Stimulated activated CD8-positive, alpha-beta memory T cell treated with anti-CD3 and anti-CD28 coated beads, Interleukin-7, amount 100 ng/mL, for 24 hours (primary cell): ENCODE measurements around the gene JMJD1C.
"Not testable (repeated sequence)": the region's sequence is repeated elsewhere in the genome, so short reads cannot be mapped to it uniquely, and the experiment has no call there.

Source experiments
- DNase-seq: peaks from one replicate; pipeline ENCODE4 v3.0.0-alpha.2; 2020; ENCODE audit warnings: low read depth

Gene JMJD1C

DNA sequence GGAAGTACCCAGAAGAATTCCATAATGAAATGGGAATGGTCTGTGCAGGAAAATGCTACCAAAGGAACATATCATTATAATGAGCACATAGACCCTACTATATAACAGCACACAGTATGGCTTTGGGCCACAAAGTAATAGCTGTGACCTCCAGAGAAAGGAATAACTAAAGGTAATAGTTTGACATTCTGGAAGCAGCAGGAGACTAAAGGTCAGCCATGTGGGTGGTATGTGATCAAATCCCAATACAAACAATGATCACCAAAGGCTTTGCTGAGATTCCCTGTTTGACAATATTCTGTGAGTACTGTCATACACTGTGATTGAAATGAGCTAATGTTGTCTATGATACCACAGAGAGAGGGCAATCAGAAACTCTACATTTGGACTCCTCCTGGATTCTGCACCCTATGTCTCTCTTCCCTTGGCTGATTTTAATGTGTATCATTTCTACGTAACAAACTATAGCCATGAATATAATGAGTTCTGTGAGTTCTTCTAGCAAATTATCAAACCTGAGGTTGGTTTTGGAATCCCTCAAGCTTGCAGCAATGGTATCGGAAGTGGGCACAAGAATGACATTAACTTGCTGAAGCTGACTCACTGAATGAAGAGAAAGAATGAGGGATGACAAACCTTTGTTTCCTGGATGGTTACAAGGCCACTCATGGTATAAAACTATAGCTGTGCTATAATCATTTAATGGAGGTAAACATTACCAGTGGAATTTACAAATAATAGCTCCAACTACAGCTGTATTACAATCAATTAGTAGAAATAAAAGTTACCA, 99.6 kb downstream of the JMJD1C start:
- no peak for DNase-seq

DNA sequence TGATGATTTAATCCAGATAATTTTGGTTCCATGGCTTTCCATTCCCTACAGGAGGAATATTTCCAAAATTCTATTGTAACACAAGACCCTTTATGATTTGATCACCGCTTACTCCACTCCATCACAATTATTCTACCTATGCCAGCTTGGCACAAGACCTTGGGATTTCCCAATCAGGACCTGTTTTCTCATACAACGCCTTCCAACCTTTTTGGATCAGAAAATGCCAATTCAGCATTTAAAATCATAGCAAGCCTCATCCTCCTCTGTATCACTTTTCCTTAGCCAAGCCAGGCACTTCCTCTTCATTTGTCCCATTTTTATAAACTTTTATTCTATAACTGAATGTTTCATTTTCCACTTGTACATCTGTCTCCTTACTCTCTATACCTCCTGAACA, 100.9 kb downstream of the JMJD1C start:
- DNase-seq, result no peak

DNA sequence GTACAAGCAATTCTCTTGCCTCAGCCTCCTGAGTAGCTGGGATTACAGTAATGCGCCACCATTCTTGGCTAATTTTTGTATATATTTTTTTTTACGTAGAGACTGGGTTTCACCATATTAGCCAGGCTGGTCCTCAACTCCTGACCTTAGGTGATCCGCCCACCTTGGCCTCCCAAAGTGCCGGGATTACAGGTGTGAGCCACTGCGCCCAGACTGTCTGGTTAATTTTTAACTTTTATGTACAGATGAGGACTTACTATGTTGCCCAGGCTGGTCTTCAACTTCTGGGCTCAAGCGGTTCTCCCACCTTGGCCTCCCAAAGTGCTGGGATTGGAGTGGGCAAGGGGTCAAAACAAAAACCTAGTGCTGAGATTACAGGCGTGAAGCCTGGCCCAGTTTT, 101.8 kb downstream of the JMJD1C start:
- DNase-seq, result no peak

DNA sequence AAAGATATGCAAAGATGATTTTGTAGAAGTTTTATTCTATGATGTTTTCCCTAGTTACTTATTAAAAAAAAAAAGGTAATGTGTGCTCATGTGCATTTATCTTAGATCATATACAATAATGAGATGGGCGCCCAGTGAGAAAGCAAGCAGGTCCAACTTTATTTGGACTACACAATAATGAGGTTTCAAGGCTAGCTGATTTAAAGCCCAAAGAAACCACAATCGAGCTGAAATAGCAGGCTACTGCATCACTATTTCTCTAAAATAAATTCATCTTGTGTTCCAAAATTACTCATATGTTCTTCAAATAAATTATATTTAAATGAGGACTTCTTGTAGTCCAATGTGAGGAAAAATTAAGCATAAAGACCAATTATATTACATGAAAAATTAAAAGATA, 110.1 kb downstream of the JMJD1C start:
- no peak for DNase-seq

DNA sequence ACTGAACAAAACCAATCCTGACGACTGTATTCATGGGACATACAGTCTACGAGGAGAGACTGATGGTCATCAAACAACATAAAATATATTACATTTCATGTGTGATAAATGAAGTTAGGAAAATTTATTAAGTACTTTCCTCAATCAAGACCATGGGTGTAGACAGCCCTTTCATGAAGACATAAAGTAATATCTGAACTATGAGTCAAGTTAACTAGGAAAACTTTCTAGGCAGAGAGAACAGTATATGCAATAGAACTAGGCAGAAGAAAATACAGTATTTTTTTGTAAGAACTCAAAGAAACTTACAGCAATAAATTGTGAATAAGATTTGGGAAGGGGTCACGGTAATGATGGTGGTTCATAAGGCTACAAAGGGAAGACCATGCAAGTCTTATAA, 112.8 kb downstream of the JMJD1C start:
- no peak for DNase-seq

DNA sequence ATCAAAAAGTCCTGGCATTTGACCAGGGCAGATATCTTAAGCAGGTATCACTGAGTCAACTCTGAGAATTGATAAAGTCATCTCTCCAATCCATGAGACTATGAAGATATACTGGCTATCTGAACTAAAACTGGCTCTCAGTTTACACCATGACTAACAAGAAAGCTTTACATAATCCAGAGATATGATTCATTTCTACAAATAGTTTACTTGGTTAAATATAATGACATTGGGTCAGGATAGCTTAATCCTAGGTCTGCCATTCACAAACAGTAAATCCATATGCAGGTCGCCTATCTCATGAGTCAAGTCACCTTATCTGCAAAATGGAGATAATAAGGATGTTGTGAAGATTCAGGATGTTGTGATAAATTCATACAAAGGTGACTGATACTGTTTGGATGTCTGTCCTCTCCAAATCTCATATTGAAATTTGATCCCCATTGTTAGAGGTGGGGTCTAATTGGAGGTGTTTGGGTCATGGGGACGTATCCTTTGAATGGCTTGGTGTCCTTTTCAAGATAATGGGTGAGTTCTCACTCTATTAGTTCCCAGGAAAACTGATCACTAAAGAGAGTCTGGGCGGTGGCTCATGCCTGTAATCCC, 117.4 kb downstream of the JMJD1C start:
- DNase-seq, result no peak

DNA sequence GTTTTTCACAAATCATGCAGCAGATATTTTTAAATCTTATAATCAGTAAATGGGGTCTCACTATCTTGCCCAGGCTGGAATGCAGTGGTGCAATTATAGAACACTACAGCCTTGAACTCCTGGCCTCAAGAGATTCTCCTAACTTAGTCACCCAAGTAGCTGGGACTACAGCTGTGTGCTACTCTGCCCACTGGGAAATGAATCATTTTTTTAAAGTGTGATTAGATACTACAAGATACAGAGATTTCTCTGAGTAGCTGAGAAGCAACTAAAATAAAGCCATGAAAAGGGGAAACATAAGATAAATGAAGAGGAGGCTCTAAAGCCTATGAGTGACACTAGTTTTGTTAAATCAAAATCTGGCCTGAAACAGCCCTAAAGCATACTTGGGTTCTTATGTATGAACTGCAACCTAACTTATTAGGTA, 119.7 kb downstream of the JMJD1C start:
- no peak for DNase-seq

DNA sequence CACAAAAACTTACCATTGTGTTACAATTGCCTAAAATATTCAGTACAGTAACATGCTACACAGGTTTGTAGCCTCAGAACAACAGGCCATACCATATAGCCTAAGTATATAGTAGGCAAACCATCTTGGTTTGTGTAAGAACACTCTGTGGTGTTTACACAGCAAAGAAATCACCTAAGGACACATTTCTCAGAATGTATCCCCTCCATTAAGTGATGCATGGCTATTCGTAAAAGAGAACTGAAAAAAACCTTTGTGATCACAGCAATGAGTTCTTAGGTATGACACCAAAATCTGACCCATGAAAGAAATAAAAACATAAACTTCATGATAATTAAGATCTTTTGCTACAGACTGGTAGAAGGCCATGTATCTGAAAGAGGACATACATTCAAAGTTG, 121.5 kb downstream of the JMJD1C start:
- DNase-seq, result no peak

DNA sequence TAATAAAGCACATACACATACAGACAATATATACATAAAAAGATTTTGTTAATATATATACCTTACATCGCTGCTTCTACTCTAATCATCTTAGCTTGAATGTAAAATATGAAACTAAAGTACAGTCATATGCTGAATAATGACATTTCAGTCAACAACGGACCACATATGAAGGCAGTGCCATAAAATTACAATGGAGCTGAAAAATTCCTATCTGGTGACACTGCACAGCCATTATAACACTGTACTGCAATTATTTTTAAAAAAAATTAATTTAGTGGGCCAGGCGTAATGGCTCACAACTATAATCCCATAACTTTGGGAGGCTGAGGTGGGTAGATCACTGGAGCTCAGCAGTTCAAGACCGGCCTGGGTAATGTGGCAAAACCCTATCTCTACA, 122.3 kb downstream of the JMJD1C start:
- DNase-seq, result no peak

DNA sequence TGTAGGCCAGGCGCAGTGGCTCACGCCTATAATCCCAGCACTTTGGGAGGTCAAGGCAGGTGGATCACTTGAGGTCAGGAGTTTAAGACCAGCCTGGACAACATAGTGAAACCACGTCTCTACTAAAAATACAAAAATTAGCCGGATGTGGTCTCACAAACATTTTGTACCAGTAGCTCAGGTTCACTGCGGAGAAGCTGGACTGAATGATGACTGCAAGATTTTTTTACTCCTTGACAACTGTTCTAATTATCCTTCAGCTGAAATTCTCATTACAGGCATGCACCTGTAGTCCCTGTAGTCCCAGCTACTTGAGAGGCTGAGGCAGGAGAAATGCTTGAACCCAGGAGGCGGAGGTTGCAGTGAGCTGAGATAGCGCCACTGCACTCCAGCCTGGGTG, 126.1 kb downstream of the JMJD1C start:
- DNase-seq, result not testable (repeated sequence)

DNA sequence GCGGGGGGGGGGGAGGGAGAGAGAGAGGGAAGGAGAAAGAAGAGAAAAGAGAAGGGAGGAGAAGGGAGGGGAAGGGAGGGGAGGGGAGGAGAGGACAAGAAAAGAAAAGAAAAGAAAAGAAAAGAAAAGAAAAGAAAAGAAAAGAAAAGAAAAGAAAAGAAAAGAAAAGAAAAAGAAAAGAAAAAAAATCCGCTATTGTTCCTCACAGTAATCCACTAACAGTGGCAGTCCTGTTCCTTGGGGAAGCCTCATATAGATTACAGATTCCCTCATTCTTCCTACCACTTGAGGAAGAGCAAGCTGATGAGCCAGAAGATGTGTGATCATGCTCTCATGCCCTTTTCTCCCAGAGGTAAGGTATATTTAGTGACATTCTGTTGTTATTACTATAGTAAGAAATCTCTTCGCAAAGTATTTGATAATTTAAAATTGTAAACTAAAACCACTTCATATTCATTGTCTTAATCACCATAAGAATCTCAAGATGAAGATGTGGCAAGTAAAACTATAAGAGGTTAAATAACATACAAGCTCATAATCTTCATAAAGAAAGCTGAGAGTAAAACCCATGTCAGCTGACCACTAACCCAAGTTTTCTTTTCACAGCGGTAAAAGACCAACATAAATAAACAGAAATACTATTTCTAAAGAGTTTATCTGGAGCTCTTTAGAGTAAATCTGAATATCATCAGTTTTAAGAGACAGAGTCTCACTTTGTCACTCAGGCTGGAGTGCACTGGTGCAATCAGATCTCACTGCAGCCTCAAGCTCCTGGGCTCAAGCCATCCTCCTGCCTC, 128.1 kb downstream of the JMJD1C start:
- no peak for DNase-seq

DNA sequence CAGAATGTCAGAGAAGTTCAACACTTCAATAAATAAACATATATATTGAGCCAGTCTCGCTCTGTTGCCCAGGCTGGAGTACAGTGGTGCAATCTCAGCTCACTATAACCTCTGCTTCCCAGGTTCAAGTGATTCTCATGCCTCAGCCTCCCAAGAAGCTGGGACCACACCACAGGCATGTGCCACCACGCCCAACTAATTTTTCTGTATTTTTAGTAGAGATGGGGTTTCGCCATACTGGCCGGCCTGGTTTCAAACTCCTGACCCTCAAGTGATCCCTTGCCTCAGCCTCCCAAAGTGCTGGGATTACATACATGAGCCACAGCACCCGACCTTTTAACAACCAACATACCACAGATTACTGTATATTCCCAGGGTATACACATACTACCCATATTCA, 134.2 kb downstream of the JMJD1C start:
- no peak for DNase-seq

DNA sequence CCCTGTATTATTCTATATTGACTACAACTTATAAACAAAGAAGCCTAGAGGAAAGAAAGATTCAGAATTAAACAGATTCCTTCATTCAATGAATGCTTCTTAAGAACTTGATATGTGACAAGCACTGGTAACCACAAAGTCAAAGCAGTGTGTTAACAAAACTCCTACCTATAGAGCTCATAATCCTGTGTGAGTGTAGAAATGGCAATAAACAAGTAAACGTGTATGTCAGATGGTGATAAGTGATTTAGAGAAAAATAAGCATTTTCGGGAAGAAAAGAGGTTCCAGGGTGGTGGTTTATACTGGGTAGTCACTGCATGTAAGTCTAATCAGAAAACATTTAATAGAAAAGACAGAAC, 141.3 kb downstream of the JMJD1C start:
- DNase-seq, result no peak

DNA sequence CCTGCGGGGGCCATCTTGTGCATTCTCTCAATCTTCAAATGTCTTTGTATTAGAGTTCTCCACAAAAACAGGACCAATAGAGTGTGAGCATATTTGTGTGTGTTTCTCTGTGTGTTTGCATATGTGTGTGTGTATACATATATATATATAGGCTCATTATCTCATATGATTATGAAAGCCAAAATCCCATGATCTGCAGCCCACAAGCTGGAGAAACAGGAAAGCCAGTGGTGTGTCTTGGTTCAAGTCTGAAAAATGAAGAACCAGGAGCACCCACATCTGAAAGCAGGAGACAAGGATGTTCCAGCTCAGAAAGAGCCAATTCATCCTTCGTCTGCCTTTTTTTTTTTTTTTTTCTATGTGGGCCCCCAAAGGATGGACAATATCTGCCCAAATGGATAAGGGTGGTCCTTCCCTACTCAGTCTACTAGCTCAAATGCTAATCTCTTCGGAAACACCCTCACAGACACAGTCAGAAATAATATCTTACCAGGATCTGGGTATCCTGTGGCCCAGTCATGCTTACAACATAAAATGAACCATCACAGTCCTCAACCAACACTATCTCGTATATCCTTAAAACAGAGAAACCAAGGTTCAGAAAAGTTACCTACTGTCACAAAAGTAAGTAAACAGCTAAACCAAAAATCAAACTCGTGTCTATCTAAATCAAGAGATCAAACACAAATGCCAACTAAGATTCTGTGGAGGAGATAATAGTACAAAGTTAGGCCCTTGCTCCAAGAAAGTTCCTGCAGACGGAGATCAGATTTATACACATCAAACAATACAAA, 141.9 kb downstream of the JMJD1C start:
- DNase-seq, result no peak

DNA sequence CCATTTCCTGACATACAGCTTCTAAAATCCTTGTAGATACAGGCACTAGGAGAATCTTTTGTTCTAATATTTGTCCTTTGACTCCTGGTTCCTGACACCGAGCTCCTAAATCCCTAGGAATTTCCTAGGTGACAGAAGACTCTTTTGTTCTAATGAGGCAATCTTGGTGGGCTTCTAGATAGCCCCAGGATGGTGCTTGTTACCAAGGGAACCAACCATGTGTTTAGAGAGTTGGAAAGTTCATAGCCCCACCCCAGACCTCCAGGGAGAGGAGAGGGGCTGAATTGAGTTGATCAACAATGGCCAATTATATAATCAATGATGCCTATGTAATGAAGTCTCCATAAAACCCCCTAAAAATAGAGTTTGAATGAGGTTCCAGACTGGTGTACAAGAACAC, 145.1 kb downstream of the JMJD1C start:
- no peak for DNase-seq

DNA sequence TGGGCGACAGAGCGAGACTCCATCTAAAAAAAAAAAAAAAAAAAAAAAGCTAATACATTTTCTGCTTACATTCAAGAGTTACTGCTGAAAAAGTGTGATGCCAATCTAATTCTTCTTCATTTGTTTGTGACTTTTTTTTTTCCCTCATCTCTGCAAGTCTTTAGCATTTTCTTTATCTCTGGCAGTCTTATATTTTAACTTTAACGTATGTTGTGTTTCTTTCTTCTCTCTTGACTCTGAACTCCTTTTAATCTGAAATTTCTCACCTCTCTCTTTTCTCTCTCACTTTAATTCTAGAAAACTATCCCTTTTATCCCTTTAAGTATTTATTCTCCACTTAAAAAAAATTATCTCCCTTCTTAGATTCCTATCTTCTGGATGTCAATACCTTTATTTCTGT, 146.5 kb downstream of the JMJD1C start:
- DNase-seq, result no peak

DNA sequence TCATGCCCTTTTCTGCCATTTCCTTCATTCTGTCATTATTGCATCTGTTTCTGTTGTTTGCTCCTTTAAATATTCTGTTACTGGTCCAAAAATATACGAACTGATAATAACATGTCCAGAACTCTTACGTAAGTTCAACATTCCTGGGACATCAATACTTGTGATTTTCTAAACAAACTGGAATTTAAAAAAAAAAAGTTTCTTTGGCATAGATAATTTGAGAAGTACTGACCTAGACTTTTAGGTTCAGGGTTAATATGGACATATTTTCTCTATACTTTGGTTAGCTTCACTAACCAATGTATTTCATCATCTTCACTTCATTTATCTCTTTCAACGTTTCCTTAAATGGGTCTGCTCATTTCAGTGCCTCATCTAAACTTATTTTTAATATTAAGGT, 147.3 kb downstream of the JMJD1C start:
- no peak for DNase-seq

DNA sequence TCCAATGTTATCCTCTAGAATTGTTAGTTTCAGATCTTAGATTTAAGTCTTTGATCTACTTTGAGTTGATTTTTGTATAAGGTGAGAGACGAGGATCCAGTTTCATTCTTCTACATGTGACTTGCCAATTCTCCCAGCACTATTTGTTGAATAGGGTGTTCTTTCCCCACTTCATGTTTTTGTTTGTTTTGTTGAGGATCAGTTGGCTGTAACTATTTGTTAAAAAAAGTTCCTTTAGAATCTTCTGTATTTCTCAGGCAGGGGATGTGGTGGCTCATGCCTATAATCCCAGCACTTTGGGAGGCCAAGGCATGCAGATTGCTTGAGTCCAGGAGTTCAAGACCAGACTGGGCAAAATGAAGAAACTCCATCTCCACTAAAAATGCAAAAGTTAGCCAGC, 151.8 kb downstream of the JMJD1C start:
- no peak for DNase-seq

DNA sequence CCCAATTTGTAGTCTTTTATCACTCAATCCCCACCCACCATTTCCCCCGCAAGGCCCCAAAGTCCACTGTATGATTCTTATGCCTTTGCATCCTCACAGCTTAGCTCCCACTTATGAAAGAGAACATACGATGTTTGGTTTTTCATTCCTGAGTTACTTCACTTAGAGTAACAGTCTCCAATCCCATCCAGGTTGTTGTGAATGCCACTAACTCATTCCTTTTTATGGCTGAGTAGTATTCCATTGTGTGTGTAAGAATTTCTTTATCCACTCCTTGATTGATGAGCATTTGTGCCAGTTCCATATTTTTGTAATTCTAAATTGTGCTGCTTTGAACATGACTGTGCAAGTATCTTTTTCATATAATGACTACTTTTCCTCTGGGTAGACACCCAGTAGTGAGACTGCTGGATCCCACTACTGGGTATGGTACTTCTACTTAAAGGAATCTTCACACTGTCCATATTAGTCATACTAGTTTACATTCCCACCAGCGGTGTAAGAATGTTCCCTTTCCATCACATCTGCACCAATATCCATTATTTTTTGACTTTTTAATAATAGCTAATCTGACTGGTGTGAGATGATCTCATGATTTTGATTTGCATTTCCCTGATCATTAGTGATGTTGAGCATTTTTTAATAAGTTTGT, 152.6 kb downstream of the JMJD1C start:
- DNase-seq, result no peak

DNA sequence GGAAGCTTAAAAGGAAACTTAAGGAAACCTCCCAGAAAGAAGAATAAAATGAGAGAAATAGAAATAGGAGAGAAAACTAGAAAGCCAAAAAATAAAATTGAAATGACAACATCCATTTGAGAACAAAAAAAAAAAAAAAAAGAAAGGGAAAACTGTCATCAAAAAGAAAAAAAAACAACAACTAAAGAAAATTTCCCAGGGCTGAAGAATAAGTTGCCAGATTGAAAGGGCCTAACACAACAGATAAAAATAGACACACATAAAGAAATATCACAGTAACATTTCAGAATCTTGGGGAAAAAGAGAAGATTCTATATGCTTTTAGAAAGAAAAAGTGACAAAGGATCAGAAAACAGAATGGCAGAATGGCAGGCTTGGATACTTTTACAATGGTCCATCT, 157.1 kb downstream of the JMJD1C start:
- DNase-seq, result no peak

DNA sequence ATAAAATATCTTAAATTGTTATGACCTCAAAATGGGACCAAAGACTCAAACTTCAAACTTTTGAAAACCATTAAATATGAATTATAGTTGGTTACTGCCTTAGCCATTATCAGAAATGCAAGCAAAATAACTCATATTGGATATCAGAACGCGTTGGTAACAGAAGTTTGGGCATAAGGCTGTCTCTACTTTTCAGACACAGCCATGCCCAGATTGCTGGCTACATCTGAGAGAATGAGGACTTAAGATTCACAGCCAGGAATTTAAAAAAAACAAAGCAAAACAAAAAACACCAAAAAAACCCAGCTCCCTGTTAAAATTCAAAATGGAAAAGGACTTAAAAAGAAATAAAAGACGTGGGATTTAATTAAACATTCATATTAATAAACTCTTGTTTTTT, 161.6 kb downstream of the JMJD1C start:
- no peak for DNase-seq

DNA sequence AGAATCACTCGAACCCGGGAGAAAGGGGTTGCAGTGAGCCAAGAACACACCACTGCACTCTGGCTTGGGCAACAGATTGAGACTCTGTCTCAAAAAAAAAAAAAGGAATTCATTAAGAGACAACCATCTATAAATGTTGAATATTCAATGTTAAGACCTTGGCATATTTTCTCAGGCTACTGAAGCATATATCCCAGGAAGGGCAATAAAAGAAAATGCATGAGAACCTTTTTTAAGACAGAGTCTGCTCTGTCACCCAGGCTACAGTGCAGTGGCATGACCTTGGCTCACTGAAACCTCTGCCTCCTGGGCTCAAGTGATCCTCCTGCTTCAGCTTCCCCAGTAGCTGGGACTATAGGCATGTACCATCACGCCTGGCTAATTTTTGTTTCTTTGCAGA, 165.0 kb downstream of the JMJD1C start:
- DNase-seq, result no peak
